HL-60 (cell line): ENCODE results near the gene PROM1.

Source experiments
- DNase-seq, 2 experiments: peaks; one replicate each; pipeline ENCODE4 v3.0.0-alpha.2; 2010 to 2020; ENCODE audit warnings: low read depth in 1 of 2, low spot score in 1 of 2
- H3K27ac ChIP-seq: fragments of 250-450 bp; sonication (Bioruptor Pico); replicated peaks from 2 replicates; pipeline ENCODE4 v1.5.1; 2020; ENCODE audit warnings: mild to moderate bottlenecking, moderate library complexity
- H3K27me3 ChIP-seq: fragments of 250-450 bp; sonication (Bioruptor Pico); 2 replicates; pipeline ENCODE4 v1.5.1; 2021; ENCODE audit warnings: mild to moderate bottlenecking, moderate library complexity; ENCODE audit not compliant: insufficient read depth, poor library complexity, severe bottlenecking
- H3K4me3 ChIP-seq: replicated peaks from 2 replicates; pipeline ENCODE4 v1.5.1; 2011; ENCODE audit warnings: mild to moderate bottlenecking, control low read depth, low read length; ENCODE audit not compliant: insufficient read depth
- CTCF ChIP-seq: IDR thresholded peaks from one replicate; pipeline ENCODE4 v1.5.1; 2011; ENCODE audit warnings: low read length, control low read depth, inconsistent platforms; ENCODE audit not compliant: insufficient read depth
- GABPA ChIP-seq: IDR thresholded peaks from 2 replicates; pipeline ENCODE4 v1.6.1; 2012; ENCODE audit warnings: low read depth
- POLR2AphosphoS5 ChIP-seq: IDR thresholded peaks from 2 replicates; pipeline ENCODE4 v1.6.1; 2012; ENCODE audit warnings: low read depth
- REST ChIP-seq: IDR thresholded peaks from 2 replicates; pipeline ENCODE4 v1.6.1; 2012; ENCODE audit warnings: low read depth; ENCODE audit not compliant: insufficient replicate concordance
- SPI1 ChIP-seq: IDR thresholded peaks from 2 replicates; pipeline ENCODE4 v1.6.1; 2012; ENCODE audit warnings: low read depth, mild to moderate bottlenecking, borderline replicate concordance

PROM1 gene

GRCh38 chr4:16037901-16038300, 45.9 kb downstream of the PROM1 start:
- Histone ChIP-seq H3K27ac (no peak overlapping the region), H3K27me3 (no peaks in the 10 kb centered on the region)
- TF ChIP-seq POLR2AphosphoS5 (no peak), REST (no peak), SPI1 (no peak), CTCF (no peak), GABPA (no peak)

GRCh38 chr4:16035843-16036242, 48.0 kb downstream of the PROM1 start:
- H3K27me3 ChIP-seq = no peaks in the 10 kb centered on the region
- H3K4me3 ChIP-seq = no peak overlapping the region
- H3K27ac ChIP-seq = no peak overlapping the region
- TF ChIP-seq REST (no peak), GABPA (no peak), POLR2AphosphoS5 (no peak), CTCF (no peak), SPI1 (no peak)
- DNase-seq = no peak

More at GRCh38 chr4:16037901-16038300, 45.9 kb downstream of the PROM1 start:
- DNase-seq = no peak
- H3K4me3 ChIP-seq = no peak overlapping the region

GRCh38 chr4:16034010-16034748, 49.6 kb downstream of the PROM1 start:
- Histone ChIP-seq H3K27me3 (no peaks in the 10 kb centered on the region), H3K4me3 (no peak overlapping the region), H3K27ac (no peak overlapping the region)
- no peak for DNase-seq
- TF ChIP-seq GABPA (no peak), POLR2AphosphoS5 (no peak), REST (no peak), CTCF (no peak), SPI1 (no peak)
